Measurements from ENCODE around the gene CADPS2.

DNA sequence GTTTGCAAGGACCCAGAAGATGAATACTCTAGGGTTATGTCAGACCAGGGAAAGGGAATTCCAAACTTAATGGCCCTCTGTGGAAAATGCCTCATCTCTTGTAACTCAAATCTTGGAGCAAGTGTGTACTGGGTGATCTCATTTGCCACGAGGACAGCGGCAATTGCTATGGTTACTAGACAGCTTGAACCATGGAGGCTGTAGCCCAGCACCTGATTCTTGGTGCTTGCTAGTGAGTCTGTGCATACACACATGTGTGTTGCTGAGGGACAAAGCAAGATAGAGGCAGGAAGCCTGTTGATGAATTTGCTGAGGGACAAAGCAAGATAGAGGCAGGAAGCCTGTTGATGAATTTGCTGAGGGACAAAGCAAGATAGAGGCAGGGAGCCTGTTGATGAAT is 523.1 kb downstream of the CADPS2 start:
- TF ChIP-seq, protein P1, sequence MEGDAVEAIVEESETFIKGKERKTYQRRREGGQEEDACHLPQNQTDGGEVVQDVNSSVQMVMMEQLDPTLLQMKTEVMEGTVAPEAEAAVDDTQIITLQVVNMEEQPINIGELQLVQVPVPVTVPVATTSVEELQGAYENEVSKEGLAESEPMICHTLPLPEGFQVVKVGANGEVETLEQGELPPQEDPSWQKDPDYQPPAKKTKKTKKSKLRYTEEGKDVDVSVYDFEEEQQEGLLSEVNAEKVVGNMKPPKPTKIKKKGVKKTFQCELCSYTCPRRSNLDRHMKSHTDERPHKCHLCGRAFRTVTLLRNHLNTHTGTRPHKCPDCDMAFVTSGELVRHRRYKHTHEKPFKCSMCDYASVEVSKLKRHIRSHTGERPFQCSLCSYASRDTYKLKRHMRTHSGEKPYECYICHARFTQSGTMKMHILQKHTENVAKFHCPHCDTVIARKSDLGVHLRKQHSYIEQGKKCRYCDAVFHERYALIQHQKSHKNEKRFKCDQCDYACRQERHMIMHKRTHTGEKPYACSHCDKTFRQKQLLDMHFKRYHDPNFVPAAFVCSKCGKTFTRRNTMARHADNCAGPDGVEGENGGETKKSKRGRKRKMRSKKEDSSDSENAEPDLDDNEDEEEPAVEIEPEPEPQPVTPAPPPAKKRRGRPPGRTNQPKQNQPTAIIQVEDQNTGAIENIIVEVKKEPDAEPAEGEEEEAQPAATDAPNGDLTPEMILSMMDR (IDR thresholded peaks at IDR 0.05): no peak
- TF ChIP-seq EZH2phosphoT487 (IDR thresholded peaks at IDR 0.05) (no peak), EZH2 (IDR thresholded peaks at IDR 0.05) (no peak)

Measured in neural progenitor cell (in vitro differentiated cells).